ENCODE data around the gene OR10V1. TPM values are rescaled to one million over a fixed set of nuclear protein-coding genes. Genes with fewer than 3 reads are reported as not detected.
A peak's percentile ranks its signal among the peaks of the same experiment; 100 is the strongest.

OR10V1 gene
- total and polyA plus RNA-seq, 4 donors, result not detected

GRCh38 chr11:59753650-59754493 lies 40.2 kb upstream of the OR10V1 start:
- Histone ChIP-seq H3K27ac (ENCODE audit: low read depth in 1 of 2, low read length in 1 of 2) (peak overlapping the region; percentile 93 to 96), H3K9ac (ENCODE audit: insufficient read depth in 1 of 2, low read length in 2 of 2) (peak overlapping the region in 1 of 2 donors; percentile 1), H3K36me3 (ENCODE audit: control insufficient read depth in 4 of 4, insufficient read depth in 4 of 4, low read length in 4 of 4) (peaks cover 0 to 3% (median 0%) of the 10 kb centered on the region in 4 donors), H3K4me3 (peak overlapping the region; percentile 91), H3K27me3 (ENCODE audit: control insufficient read depth in 3 of 3, insufficient read depth in 3 of 3, low read length in 2 of 3) (peaks cover 0 to 12% (median 0%) of the 10 kb centered on the region in 3 donors), H3K9me3 (ENCODE audit: control insufficient read depth in 4 of 4, insufficient read depth in 3 of 4, low read length in 3 of 4) (no peaks in the 10 kb centered on the region), H3K4me1 (ENCODE audit: control insufficient read depth in 5 of 5, insufficient read depth in 5 of 5, low read length in 5 of 5) (peaks cover 0 to 9% (median 0%) of the 10 kb centered on the region in 5 donors)
- peak; percentile 91 for TF ChIP-seq CTCF (IDR thresholded peaks at IDR 0.05; ENCODE audit: control extremely low read depth, extremely low read depth)
- ATAC-seq (ENCODE audit: insufficient read depth, low FRiP score) (peak; percentile 71), DNase-seq (peak; percentile 74 to 79 (median 78))
- 34 to 38% methylated on average over 47 of the region's 47 CpGs for WGBS, 2 donors

GRCh38 chr11:59746111-59746510 lies 32.5 kb upstream of the OR10V1 start:
- WGBS, 2 donors, result 95 to 99% methylated on average over 2 of the region's 2 CpGs
- no peaks in the 10 kb centered on the region for H3K9me3 ChIP-seq (ENCODE audit: control insufficient read depth in 4 of 4, insufficient read depth in 3 of 4, low read length in 3 of 4)

GRCh38 chr11:59730896-59731565 lies 17.4 kb upstream of the OR10V1 start:
- Histone ChIP-seq H3K36me3 (ENCODE audit: control insufficient read depth in 4 of 4, insufficient read depth in 4 of 4, low read length in 4 of 4) (no peaks in the 10 kb centered on the region), H3K27ac (ENCODE audit: low read depth in 1 of 2, low read length in 1 of 2) (no peak overlapping the region), H3K4me3 (no peak overlapping the region), H3K9me3 (ENCODE audit: control insufficient read depth in 4 of 4, insufficient read depth in 3 of 4, low read length in 3 of 4) (no peaks in the 10 kb centered on the region), H3K27me3 (ENCODE audit: control insufficient read depth in 3 of 3, insufficient read depth in 3 of 3, low read length in 2 of 3) (no peaks in the 10 kb centered on the region), H3K4me1 (ENCODE audit: control insufficient read depth in 5 of 5, insufficient read depth in 5 of 5, low read length in 5 of 5) (no peaks in the 10 kb centered on the region), H3K9ac (ENCODE audit: insufficient read depth in 1 of 2, low read length in 2 of 2) (no peak overlapping the region)
- DNase-seq (no peak), ATAC-seq (ENCODE audit: insufficient read depth, low FRiP score) (no peak)
- WGBS, 2 donors, result 43 to 71% methylated on average over 2 of the region's 2 CpGs
- TF ChIP-seq CTCF (IDR thresholded peaks at IDR 0.05; ENCODE audit: control extremely low read depth, extremely low read depth), result no peak

More at GRCh38 chr11:59746111-59746510, 32.5 kb upstream of the OR10V1 start:
- TF ChIP-seq CTCF (IDR thresholded peaks at IDR 0.05; ENCODE audit: control extremely low read depth, extremely low read depth), result no peak
- Histone ChIP-seq H3K27me3 (ENCODE audit: control insufficient read depth in 3 of 3, insufficient read depth in 3 of 3, low read length in 2 of 3) (no peaks in the 10 kb centered on the region), H3K36me3 (ENCODE audit: control insufficient read depth in 4 of 4, insufficient read depth in 4 of 4, low read length in 4 of 4) (no peaks in the 10 kb centered on the region), H3K4me1 (ENCODE audit: control insufficient read depth in 5 of 5, insufficient read depth in 5 of 5, low read length in 5 of 5) (peaks cover 0 to 2% (median 0%) of the 10 kb centered on the region in 5 donors), H3K27ac (ENCODE audit: low read depth in 1 of 2, low read length in 1 of 2) (no peak overlapping the region), H3K9ac (ENCODE audit: insufficient read depth in 1 of 2, low read length in 2 of 2) (no peak overlapping the region), H3K4me3 (no peak overlapping the region)
- no peak for ATAC-seq (ENCODE audit: insufficient read depth, low FRiP score)
- no peak for DNase-seq
